Measurements from ENCODE around the gene PSMB4.
"Not testable (repeated sequence)": the region's sequence is repeated elsewhere in the genome, so short reads cannot be mapped to it uniquely, and the experiment has no call there.

The PSMB4 gene

GRCh38 chr1:151399324-151400171 is at the start of gene PSMB4:
Gene PSMB4, plus strand, starts transcription at chr1:151399573. Its CDS starts 15 bp downstream, at chr1:151399588.
- DNase-seq = peak; percentile 93

- DNase-seq = not testable (repeated sequence)
Measured at GRCh38 chr1:151350323-151350722, 49.0 kb upstream of the PSMB4 start.

DNA sequence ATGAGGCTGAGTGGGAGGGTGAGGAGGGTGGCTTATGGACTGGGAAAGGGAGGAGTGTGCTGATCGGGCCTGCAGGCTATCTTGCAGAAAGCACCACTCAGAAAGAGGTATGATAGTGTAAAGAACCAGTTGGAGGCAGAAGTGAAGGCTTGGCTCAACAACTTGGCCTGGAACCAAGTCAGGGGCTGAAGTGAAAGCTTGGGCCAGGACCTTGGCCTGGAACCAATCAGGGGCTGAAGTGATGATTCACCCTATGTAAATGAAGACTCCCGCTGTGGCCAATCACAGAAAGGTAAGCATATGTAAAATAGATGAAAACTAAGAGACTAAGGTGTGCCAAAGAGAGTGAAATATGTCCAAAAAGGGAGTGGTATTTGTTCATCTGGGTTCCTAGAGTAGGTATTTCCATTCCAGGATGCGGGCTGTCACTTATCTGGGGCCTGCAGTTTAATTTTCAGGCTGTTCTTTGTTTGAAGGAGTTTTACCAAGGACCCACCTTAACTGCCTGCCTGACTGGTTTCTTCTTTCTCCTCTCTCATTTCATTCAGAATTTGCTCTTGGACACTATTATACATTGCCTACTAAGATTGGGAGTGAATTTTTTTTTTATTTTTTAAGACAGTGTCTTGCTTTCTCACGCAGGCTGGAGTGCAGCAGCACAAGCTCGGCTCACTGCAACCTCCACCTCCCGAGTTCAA is 47.2 kb upstream of the PSMB4 start:
- no peak for DNase-seq

- no peak for DNase-seq
Measured at GRCh38 chr1:151356696-151357095, 42.7 kb upstream of the PSMB4 start.

DNA sequence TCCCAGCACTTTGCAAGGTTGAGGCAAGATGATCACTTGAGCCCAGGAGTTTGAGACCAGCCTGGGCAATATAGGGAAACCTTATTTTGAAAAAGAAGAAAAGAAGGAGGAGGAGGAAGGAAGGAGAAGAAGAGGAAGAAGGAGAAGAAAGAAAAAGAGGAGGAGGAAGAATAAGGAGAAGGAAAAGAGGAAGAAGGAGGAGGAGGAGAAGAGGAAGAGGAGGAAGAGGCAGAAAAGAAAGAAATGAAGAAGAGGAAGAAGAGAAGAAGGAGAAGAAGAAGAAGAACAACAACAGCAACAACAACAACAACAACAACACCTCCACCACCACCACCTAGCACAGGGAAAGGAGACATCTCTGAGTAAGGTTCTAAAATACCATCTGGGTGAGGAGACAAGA is 37.5 kb upstream of the PSMB4 start:
- DNase-seq = no peak

DNA sequence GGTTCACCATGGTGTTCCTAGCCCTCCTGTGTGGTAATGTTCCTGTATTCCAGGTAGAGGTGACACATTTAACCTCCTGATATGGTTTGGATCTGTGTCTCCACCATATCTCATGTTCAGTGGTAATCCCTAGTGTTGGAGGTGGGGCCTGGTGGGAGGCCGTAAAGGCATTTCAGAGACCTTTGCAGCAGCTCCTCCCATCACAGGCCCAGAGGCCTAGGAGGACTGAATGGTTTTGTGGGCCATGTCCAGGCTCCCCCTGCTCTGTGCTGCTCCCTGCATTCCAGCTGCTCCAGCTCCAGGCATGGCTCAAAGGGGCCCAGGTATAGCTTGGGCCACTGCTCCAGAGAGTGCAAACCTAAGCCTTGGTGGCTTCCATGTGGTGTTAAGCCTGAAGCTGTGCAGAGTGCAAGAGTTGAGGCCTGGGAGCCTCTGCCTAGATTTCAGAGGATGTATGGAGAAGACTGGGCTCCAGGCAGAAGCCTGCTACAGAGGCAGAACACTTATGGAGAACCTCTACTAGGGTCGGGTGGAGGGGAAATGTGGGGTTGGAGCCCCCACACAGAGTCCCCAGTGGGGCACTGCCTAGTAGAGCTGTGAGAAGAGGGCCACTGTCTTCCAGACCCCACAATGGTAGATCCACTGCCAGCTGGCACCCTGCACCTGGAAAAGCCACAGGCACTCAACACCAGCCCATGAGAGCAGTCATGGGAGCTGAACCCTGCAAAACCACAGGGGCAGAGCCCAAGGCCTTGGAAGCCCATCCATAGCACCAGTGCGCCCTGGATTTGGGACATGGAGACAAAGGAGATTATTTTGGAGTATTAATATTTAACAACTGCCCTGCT is 36.8 kb upstream of the PSMB4 start:
- no peak for DNase-seq

DNA sequence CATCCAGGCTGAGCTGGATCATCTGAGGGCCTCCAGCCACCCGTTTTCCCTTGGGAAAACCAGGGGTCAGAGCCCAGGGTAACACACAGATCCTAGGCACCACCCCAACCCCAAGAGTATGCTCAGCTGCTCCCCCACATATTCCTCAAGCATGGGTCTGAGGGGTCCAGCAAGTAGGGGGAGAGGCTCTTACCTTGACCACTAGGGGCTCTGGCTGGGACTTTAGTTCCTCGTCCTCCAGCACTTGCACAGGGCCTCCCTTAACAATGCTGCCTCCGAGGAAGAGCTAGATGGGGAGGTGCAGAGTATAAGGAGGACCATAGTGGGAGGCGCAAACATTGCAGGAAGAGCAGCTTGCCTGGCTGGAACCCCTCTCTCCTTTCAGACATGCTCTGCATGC is 34.4 kb upstream of the PSMB4 start:
- no peak for DNase-seq

DNA sequence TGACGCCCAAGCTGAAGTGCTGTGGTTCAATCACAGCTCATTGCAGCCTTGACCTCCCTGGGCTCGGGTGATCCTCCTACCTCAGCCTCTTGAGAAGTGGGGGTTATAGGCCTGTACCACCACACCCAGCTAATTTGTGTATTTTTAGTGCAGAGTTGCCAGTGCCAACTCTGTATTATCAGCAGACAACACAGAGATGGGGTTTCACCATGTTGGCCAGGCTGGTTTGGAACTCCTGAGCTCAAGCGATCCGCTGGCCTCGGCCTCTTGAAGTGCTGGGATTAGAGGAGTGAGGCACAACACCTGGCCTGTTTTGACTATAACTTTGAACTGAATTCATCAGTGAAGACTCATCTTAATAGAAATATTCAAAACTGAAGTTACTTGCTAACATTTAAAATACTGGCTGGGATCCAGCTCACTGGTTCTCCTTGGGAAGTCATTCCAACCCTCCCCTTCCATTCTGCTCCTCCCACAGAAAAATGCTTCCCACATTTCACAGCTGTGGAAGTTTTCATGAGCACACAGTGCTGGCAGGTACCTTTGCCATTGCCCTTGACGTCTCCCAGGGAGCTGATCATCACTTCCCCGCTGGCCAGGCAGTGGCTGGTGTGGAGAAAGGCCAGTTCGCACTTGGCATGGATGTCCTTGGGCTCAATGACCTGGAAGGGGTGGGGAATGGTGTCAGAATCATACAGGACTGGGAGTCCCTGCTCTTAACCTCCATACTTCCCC is 31.5 kb upstream of the PSMB4 start:
- DNase-seq = no peak

DNA sequence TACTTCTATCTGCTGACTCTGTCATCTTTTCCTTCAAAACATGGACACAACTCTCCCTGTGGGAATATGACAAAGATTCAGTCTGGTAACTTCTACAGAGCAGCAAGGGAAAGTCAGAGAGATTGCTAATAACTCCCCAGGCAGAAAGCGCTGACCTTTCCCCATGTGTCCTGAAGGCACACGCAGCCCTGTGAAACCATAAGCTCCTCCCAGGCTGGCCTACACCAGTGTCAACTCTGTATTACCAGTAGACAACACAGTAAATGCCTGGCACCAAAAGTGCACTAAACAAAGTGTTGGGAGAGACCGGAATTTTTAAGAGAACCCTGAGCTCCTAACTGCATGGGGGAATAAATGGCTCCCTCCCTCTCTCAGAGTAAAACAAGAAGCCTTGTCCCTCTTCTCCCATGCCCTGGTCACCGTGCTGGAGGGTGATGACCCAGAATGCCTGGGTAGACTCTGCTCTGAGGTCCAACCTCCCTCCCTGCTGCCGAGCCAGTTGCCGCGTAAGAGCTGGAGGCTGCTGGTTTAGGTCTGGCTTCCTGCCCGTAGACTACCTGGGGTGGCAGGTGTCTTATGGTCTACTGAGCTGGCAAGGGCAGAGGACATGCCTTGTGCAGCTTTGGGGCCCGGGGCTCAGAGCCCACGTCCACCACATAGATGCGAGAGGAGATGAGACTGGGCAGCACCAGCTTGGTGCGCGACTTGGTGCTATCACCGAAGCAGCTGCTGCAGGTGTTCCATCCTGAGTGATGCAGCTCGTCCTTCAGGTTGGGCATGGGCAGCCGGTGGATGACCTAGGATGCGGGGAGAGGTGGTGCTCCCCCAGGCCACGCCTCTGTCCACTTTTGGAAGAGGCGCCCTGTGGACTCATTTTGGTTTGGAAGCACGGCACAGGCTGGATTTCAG is 30.7 kb upstream of the PSMB4 start:
- DNase-seq = peak; percentile 26

- no peak for DNase-seq
Measured at GRCh38 chr1:151369302-151369610, 30.1 kb upstream of the PSMB4 start.

GRCh38 chr1:151369621-151370048 is 29.7 kb upstream of the PSMB4 start:
- DNase-seq = no peak

DNA sequence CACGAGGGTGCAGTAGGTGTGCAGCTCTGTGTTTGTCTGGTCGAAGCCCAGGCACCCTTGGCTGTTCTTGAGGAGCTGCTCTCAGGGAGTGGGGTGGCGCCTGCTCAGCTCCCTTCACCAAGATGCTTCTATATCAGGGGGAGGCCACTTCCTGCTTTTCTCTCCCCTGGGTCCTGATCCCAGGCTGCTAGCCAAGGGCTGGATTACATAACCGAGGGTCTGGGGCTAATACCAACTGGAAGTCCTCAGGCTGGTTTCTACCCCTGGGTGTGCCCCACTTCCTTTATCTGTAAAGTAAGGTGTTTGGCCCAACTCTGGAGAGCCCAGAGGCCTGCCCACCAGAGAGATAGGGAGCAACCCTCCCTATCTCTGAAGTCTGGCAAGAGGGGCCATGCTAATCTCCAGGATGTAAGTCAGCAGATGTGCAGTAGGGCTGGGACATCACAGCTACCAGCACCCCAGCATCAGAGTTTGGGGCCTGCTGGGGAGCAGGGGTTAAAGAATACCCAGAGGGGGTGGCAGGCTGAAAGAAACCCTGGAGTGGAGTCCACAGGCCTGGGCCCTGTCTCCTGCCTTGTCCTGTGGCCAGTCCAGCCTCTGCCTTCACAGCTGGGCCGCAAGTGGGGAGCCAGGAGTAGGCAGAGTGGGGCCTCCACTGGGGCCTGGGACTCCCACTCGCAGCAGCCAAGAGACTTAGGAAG is 29.0 kb upstream of the PSMB4 start:
- DNase-seq = no peak

GRCh38 chr1:151371370-151372057 is 27.9 kb upstream of the PSMB4 start:
- DNase-seq = peak; percentile 8

- DNase-seq = peak; percentile 21
Measured at GRCh38 chr1:151372058-151372934, 27.1 kb upstream of the PSMB4 start, which contains the start of gene SELENBP1. Gene SELENBP1, minus strand, starts transcription at chr1:151372705. Its CDS starts 64 bp downstream, at chr1:151372641.

DNA sequence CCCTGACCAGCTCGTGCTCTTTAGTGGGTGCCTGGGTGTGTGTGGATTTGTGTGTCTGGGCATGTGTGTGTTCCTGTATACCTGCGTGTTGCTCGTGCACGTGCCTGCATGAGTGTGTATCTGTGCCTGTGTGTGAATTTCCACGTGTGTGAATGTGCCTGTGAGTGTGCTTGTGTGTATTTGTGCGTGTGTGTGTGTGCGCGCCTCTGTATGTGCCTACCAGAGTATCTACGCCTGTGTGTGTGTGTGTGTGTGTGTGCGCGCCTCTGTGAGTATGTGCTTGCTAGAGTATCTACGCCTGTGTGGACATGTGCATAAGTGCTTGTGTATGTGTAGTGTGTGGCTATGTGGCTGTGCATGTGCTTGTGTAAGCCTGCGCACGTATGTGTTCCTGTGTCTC is 26.2 kb upstream of the PSMB4 start:
- DNase-seq = no peak

DNA sequence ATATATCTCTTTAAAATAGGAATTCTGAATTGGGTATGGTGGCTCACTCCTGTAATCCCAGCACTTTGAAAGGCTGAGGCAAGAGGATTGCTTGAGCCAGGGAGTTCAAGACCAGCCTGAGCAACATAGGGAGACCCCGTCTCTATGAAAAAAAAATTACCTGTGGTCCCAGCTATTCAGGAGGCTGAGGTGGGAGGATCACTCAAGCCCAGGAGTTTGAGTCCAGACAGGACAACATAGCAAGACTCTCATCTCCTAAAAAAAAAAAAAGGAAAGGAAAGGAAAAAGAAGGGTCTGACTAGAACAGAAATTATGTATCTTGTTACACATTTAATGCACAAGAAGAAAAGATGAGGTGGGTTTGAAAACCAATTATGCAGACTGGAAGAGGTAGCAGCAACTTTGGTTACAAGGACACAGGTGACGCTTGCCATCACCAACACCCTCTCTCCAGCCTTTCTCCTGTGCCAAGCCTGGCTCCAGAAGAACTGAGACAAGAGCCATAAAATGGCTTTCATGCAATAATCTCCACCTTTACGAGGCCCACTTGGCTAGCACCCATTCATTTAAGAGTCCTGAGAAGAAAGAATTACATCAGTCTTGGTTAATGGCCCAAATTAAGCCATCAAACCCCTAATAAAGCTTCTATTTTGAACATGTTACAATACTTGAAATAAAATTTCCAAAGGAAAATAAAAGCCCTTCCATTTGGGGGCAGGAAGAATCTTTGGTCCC is 22.1 kb upstream of the PSMB4 start:
- DNase-seq = no peak

DNA sequence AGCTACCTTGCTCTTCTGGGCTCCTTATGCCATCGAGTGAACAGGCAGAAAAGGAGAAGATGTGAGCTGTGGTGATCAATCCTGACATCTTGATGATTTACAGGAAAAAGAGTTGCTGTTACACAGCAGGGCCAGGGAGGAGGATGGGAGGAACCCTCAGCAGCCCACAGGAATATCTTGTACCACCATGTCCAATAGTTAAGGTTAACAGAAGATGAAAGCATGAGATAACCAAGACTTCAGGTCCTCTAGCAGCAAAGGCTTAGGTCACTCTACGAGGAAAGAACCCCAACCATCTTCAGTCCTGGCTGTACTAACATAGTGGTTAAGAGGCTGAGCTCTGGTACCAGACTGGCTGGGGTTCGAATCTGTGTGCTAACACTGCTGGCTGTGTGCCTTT is 14.8 kb upstream of the PSMB4 start:
- DNase-seq = no peak

GRCh38 chr1:151386002-151386401 is 13.4 kb upstream of the PSMB4 start:
- no peak for DNase-seq
